Aorta (tissue), 5 donors: ENCODE data around the gene TP53RK. TPM values are rescaled to one million over a fixed set of nuclear protein-coding genes. Genes with fewer than 3 reads are reported as not detected.
A peak's percentile ranks its signal among the peaks of the same experiment; 100 is the strongest.

Experiments
- ATAC-seq: fragments of 200-7000 bp; cut with Tn5 transposase; one replicate; pipeline ENCODE4 v1.9.1; 2022; ENCODE audit warnings: moderate library complexity; ENCODE audit not compliant: low FRiP score
- DNase-seq, 2 donors: peaks; one replicate each; pipeline ENCODE4 v3.0.0-alpha.2; 2020
- H3K27ac ChIP-seq, 2 donors: one replicate each; pipeline ENCODE4 v1.5.1; 2013; ENCODE audit warnings: low read length in 2 of 2, mild to moderate bottlenecking in 2 of 2, moderate library complexity in 2 of 2, control low read depth in 1 of 2, inconsistent platforms in 1 of 2, low read depth in 1 of 2
- H3K27me3 ChIP-seq, 2 donors: one replicate each; pipeline ENCODE4 v1.6.1; 2013; ENCODE audit warnings: control low read depth in 1 of 2, low read length in 1 of 2, mild to moderate bottlenecking in 1 of 2, moderate library complexity in 1 of 2; ENCODE audit not compliant: insufficient read depth in 2 of 2, control insufficient read depth in 1 of 2
- H3K36me3 ChIP-seq, 2 donors: one replicate each; pipeline ENCODE4 v1.6.1; 2013; ENCODE audit warnings: control low read depth in 1 of 2, low read length in 1 of 2, mild to moderate bottlenecking in 1 of 2; ENCODE audit not compliant: insufficient read depth in 2 of 2, control insufficient read depth in 1 of 2
- H3K4me1 ChIP-seq, 2 donors: one replicate each; pipeline ENCODE4 v1.6.1; 2013; ENCODE audit warnings: low read length in 2 of 2, control low read depth in 1 of 2, mild to moderate bottlenecking in 1 of 2, moderate library complexity in 1 of 2; ENCODE audit not compliant: insufficient read depth in 2 of 2, control insufficient read depth in 1 of 2
- H3K4me3 ChIP-seq, 2 donors: one replicate each; pipeline ENCODE4 v1.5.1; 2013; ENCODE audit warnings: low read length in 2 of 2, control low read depth in 1 of 2, mild to moderate bottlenecking in 1 of 2
- H3K9me3 ChIP-seq: one replicate; pipeline ENCODE4 v1.6.1; 2013; ENCODE audit warnings: mild to moderate bottlenecking, low read length; ENCODE audit not compliant: control insufficient read depth
- WGBS, 2 donors: extraction: QIAGEN DNeasy Blood & Tissue Kit; methylation state at CpG; one replicate each; pipeline ENCODE4 v1.1.7; 2013; 5-methylcytosine and 5-hydroxymethylcytosine counted together
- intact Hi-C, 2 donors: fragments of 100-400 bp; cut with DNase I; formaldehyde crosslinking; loops; one replicate each; pipeline versions ENCODE4 v1.14.2 to v1.15.0; 2022
- polyA plus RNA-seq, 2 donors: library from polyadenylated mRNA; stranded (reverse); fragments of 200-250 nt; gene quantifications; one replicate each; pipeline ENCODE4 v1.2.3, GENCODE V29; 2013
- total RNA-seq, 2 donors: library from RNA; stranded (reverse); fragmentation: NEBNext Ultra II Directional; extraction: Animal tissue kit (Norgen Biotek cat#: 25700); gene quantifications; one replicate each; pipeline ENCODE4 v1.2.1, GENCODE V29; 2021
- donor health status: healthy with polysubstance abuse.
- donor health status: Bipolar disorder and iron deficiency.
- donor health status: DM: no; HTN: no; CAD: no.
- donor health status: DM: no; HTN: no; CAD: no.
- donor health status: DM: yes; HTN: yes; CAD: no.

The TP53RK gene
- total and polyA plus RNA-seq, 4 donors = 9.3 to 10.4 (median 9.4) TPM

GRCh38 chr20:46691196-46691595, 2.0 kb upstream of the TP53RK start:
- Histone ChIP-seq H3K4me1 (peaks cover 3 to 4% of the 10 kb centered on the region in 2 donors), H3K27ac (no peak overlapping the region), H3K36me3 (no peaks in the 10 kb centered on the region), H3K9me3 (no peaks in the 10 kb centered on the region), H3K4me3 (no peak overlapping the region), H3K27me3 (no peaks in the 10 kb centered on the region)
- DNase-seq (no peak), ATAC-seq (no peak)
- 57 to 84% methylated on average over 4 of the region's 4 CpGs for WGBS, 2 donors
- intact Hi-C loops = no loop called here

- H3K4me3 ChIP-seq = peak overlapping the region; percentile 65 to 94
- 46 to 47% methylated on average over 13 of the region's 13 CpGs for WGBS, 2 donors
- H3K9me3 ChIP-seq = no peaks in the 10 kb centered on the region
- intact Hi-C loops = no loop called here
- peaks cover 3 to 4% of the 10 kb centered on the region in 2 donors for H3K4me1 ChIP-seq
- peak overlapping the region in 1 of 2 donors; percentile 80 for H3K27ac ChIP-seq
- H3K36me3 ChIP-seq = no peaks in the 10 kb centered on the region
- ATAC-seq (no peak), DNase-seq (no peak)
- H3K27me3 ChIP-seq = no peaks in the 10 kb centered on the region
Measured at GRCh38 chr20:46690219-46691106, 1.2 kb upstream of the TP53RK start.

- 0% methylated on average over 12 of the region's 12 CpGs for WGBS, 2 donors
- ATAC-seq (no peak), DNase-seq (no peak)
- peak overlapping the region; percentile 80 to 85 for H3K27ac ChIP-seq
- H3K4me3 ChIP-seq = peak overlapping the region; percentile 65 to 94
- peaks cover 3 to 4% of the 10 kb centered on the region in 2 donors for H3K4me1 ChIP-seq
- H3K36me3 ChIP-seq = no peaks in the 10 kb centered on the region
- H3K27me3 ChIP-seq = no peaks in the 10 kb centered on the region
- H3K9me3 ChIP-seq = no peaks in the 10 kb centered on the region
- intact Hi-C loops = loop anchor here in 1 of 2 donors (10.0 kb wide), 1 partner anchor 325 kb away; no protein-coding TSS in a partner anchor
Measured at GRCh38 chr20:46689754-46690085, 476 bp upstream of the TP53RK start.

- H3K4me3 ChIP-seq = peak overlapping the region; percentile 46 to 89
- H3K4me1 ChIP-seq = peaks cover 3 to 4% of the 10 kb centered on the region in 2 donors
- no peak for ATAC-seq
- WGBS, 2 donors = 18 to 20% methylated on average over 20 of the region's 20 CpGs
- intact Hi-C loops = loop anchor here in 1 of 2 donors (10.0 kb wide), 1 partner anchor 324 kb away; no protein-coding TSS in a partner anchor
- no peak for DNase-seq
- H3K36me3 ChIP-seq = no peaks in the 10 kb centered on the region
- H3K9me3 ChIP-seq = no peaks in the 10 kb centered on the region
- H3K27ac ChIP-seq = peak overlapping the region; percentile 37 to 87
- H3K27me3 ChIP-seq = no peaks in the 10 kb centered on the region
Measured at GRCh38 chr20:46688151-46689081, 828 bp downstream of the TP53RK start.

GRCh38 chr20:46683939-46684750, 5.1 kb downstream of the TP53RK start:
- Histone ChIP-seq H3K4me1 (peaks cover 3 to 4% of the 10 kb centered on the region in 2 donors), H3K9me3 (no peaks in the 10 kb centered on the region), H3K27ac (no peak overlapping the region), H3K36me3 (no peaks in the 10 kb centered on the region), H3K4me3 (peak overlapping the region in 1 of 2 donors; percentile 27), H3K27me3 (no peaks in the 10 kb centered on the region)
- DNase-seq (peak; percentile 64 to 84), ATAC-seq (peak; percentile 78)
- intact Hi-C loops = loop anchor here (5.0 to 10.0 kb wide), 4 partner anchors 122 to 552 kb away; no protein-coding TSS in a partner anchor
- 19 to 24% methylated on average over 23 of the region's 23 CpGs for WGBS, 2 donors

- Histone ChIP-seq H3K36me3 (no peaks in the 10 kb centered on the region), H3K4me1 (peaks cover 3 to 4% of the 10 kb centered on the region in 2 donors), H3K4me3 (no peak overlapping the region), H3K27ac (no peak overlapping the region), H3K9me3 (no peaks in the 10 kb centered on the region), H3K27me3 (no peaks in the 10 kb centered on the region)
- intact Hi-C loops = loop anchor here (5.0 to 10.0 kb wide), 4 partner anchors 121 to 551 kb away; no protein-coding TSS in a partner anchor
- DNase-seq (peak in 1 of 2 donors; percentile 51), ATAC-seq (no peak)
- WGBS, 2 donors = 15 to 28% methylated on average over 8 of the region's 8 CpGs
Measured at GRCh38 chr20:46683668-46683938, 5.6 kb downstream of the TP53RK start.

GRCh38 chr20:46683011-46683667, 6.1 kb downstream of the TP53RK start:
- ATAC-seq (no peak), DNase-seq (no peak)
- H3K9me3 ChIP-seq = no peaks in the 10 kb centered on the region
- H3K36me3 ChIP-seq = no peaks in the 10 kb centered on the region
- no peak overlapping the region for H3K4me3 ChIP-seq
- WGBS, 2 donors = 27 to 30% methylated on average over 12 of the region's 12 CpGs
- no peaks in the 10 kb centered on the region for H3K27me3 ChIP-seq
- H3K4me1 ChIP-seq = peaks cover 2 to 4% of the 10 kb centered on the region in 2 donors
- intact Hi-C loops = loop anchor here (5.0 to 10.0 kb wide), 4 partner anchors 121 to 551 kb away; no protein-coding TSS in a partner anchor
- no peak overlapping the region for H3K27ac ChIP-seq
